HG02852 (cell line): ENCODE results near the gene TPMT.

Source experiments
- ATAC-seq: cut with Tn5 transposase; IDR thresholded peaks from one replicate; pipeline ENCODE4 v1.9.1; 2021; ENCODE audit warnings: mild to moderate bottlenecking, moderate library complexity; ENCODE audit not compliant: unreplicated experiment

The TPMT gene

GRCh38 chr6:18118330-18118729 is 36.5 kb downstream of the TPMT start:
- no peak for ATAC-seq

- ATAC-seq: no peak
Observed at GRCh38 chr6:18117136-18117535, 37.7 kb downstream of the TPMT start.

- ATAC-seq: no peak
Observed at GRCh38 chr6:18115356-18115755, 39.5 kb downstream of the TPMT start.

GRCh38 chr6:18110162-18110561 is 44.7 kb downstream of the TPMT start:
- no peak for ATAC-seq

GRCh38 chr6:18107061-18107460 is 47.8 kb downstream of the TPMT start:
- no peak for ATAC-seq

GRCh38 chr6:18102783-18103509 is 51.9 kb downstream of the TPMT start:
- no peak for ATAC-seq

GRCh38 chr6:18101873-18102272 is 53.0 kb downstream of the TPMT start:
- no peak for ATAC-seq

- ATAC-seq: no peak
Observed at GRCh38 chr6:18101271-18101670, 53.6 kb downstream of the TPMT start.

GRCh38 chr6:18100296-18100695 is 54.6 kb downstream of the TPMT start:
- no peak for ATAC-seq

GRCh38 chr6:18099511-18099910 is 55.4 kb downstream of the TPMT start:
- ATAC-seq: no peak

- ATAC-seq: no peak
Observed at GRCh38 chr6:18096423-18096822, 58.5 kb downstream of the TPMT start.

GRCh38 chr6:18091382-18091781 is 63.5 kb downstream of the TPMT start:
- no peak for ATAC-seq

- no peak for ATAC-seq
Observed at GRCh38 chr6:18090349-18090786, 64.5 kb downstream of the TPMT start.

- ATAC-seq: no peak
Observed at GRCh38 chr6:18088419-18089296, 66.2 kb downstream of the TPMT start.

GRCh38 chr6:18087396-18088165 is 67.3 kb downstream of the TPMT start:
- no peak for ATAC-seq

- no peak for ATAC-seq
Observed at GRCh38 chr6:18081025-18081668, 73.7 kb downstream of the TPMT start.

GRCh38 chr6:18080544-18080943 is 74.3 kb downstream of the TPMT start:
- no peak for ATAC-seq

- ATAC-seq: no peak
Observed at GRCh38 chr6:18078866-18079265, 76.0 kb downstream of the TPMT start.
